DOHH2 (cell line): ENCODE measurements around the gene MAN1C1.
"Not testable (repeated sequence)": the region's sequence is repeated elsewhere in the genome, so short reads cannot be mapped to it uniquely, and the experiment has no call there.

Experiments
- H3F3A ChIP-seq: fragments of 200-600 bp; sonication (generic), shearing (Covaris generic); 2 replicates; pipeline ENCODE4 v1.6.0; 2016; ENCODE audit warnings: antibody characterized with exemption, mild to moderate bottlenecking; ENCODE audit not compliant: control insufficient read depth, insufficient read depth
- H3K27ac ChIP-seq: fragments of 200-600 bp; sonication (generic); 2 replicates; pipeline ENCODE4 v1.5.1; 2014; ENCODE audit warnings: low read depth, mild to moderate bottlenecking, low read length, moderate library complexity
- H3K27me3 ChIP-seq: fragments of 200-600 bp; sonication (generic); 2 replicates; pipeline ENCODE4 v1.6.1; 2014; ENCODE audit warnings: mild to moderate bottlenecking, low read length, mixed read lengths; ENCODE audit not compliant: control insufficient read depth
- H3K36me3 ChIP-seq: fragments of 200-600 bp; sonication (generic); 2 replicates; pipeline ENCODE4 v1.6.1; 2014; ENCODE audit warnings: mild to moderate bottlenecking, low read length, moderate library complexity, mixed read lengths; ENCODE audit not compliant: control insufficient read depth
- H3K4me1 ChIP-seq: fragments of 200-600 bp; sonication (generic); 2 replicates; pipeline ENCODE4 v1.6.1; 2014; ENCODE audit warnings: mild to moderate bottlenecking, low read length, mixed read lengths; ENCODE audit not compliant: control insufficient read depth
- H3K4me2 ChIP-seq: fragments of 200-600 bp; sonication (generic); 2 replicates; pipeline ENCODE4 v1.6.0; 2014; ENCODE audit warnings: mild to moderate bottlenecking, low read length, moderate library complexity
- H3K4me3 ChIP-seq: fragments of 200-600 bp; sonication (generic); 2 replicates; pipeline ENCODE4 v1.5.1; 2014; ENCODE audit warnings: mild to moderate bottlenecking, low read length, mixed read lengths
- H3K79me2 ChIP-seq: fragments of 200-600 bp; sonication (generic); 2 replicates; pipeline ENCODE4 v1.6.1; 2014; ENCODE audit warnings: mild to moderate bottlenecking, low read length, mixed read lengths; ENCODE audit not compliant: control insufficient read depth
- H3K9me2 ChIP-seq: fragments of 200-600 bp; sonication (generic); replicated peaks from 2 replicates; pipeline ENCODE4 v1.6.1; 2014; ENCODE audit warnings: mild to moderate bottlenecking, low read length, mixed read lengths; ENCODE audit not compliant: control insufficient read depth
- H3K9me3 ChIP-seq: fragments of 200-600 bp; sonication (generic); 2 replicates; pipeline ENCODE4 v1.6.1; 2014; ENCODE audit warnings: antibody characterized with exemption, low read length, mixed read lengths; ENCODE audit not compliant: control insufficient read depth, insufficient read depth
- H4K20me1 ChIP-seq: fragments of 200-600 bp; sonication (generic); 2 replicates; pipeline ENCODE4 v1.6.0; 2014; ENCODE audit warnings: low read depth, mild to moderate bottlenecking, antibody characterized with exemption, low read length, moderate library complexity; ENCODE audit not compliant: control insufficient read depth, insufficient read depth
- EZH2phosphoT487 ChIP-seq: fragments of 200-600 bp; sonication (generic); IDR thresholded peaks from 2 replicates; pipeline ENCODE4 v1.6.1; 2017; ENCODE audit warnings: borderline replicate concordance, mild to moderate bottlenecking, antibody characterized with exemption, low read length, moderate library complexity, mixed read lengths
- TF ChIP-seq, protein P1 (sequence below): fragments of 200-600 bp; sonication (generic); IDR thresholded peaks from one replicate; pipeline ENCODE4 v1.5.1; 2014; ENCODE audit warnings: antibody characterized with exemption, mild to moderate bottlenecking, low read depth, low read length; ENCODE audit not compliant: poor library complexity, severe bottlenecking

Gene MAN1C1

DNA sequence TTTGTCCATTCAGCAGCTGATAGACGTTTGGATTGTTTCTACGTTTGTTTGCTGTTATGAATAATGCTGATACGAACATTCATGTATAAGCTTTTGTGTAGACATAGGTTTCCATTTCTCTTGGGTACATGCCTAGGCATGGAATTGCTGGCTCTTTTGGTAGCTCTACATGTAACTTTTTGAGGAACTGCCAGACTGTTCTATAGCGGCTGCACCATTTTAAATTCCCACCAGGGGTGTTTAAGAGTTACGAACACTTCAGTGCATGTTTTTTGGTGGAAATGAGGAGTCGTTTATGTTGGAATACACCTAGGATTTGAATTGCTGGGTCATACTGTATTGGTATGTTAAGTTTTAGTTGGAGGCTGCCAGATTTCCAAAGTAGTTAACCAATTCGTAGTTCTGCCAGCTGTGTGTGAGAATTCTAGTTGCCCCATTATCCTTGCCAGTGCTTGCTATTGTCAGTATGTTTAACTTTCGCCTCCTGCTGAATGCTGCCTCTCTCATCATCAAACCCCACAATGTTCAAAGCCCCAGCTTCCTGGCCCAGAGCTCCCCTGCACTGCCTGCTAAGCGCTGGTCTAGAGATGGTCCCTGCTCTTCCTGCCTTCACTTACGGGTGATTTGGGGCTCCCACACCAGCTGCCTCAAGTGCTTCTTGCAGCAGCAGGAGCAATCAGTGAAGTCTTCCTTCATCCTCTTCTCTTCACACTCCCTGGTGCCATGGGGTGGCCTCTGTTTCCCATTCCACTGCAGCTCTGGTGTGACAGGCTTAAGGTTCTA is 81.0 kb downstream of the MAN1C1 start:
- H3K27me3 ChIP-seq = peaks cover 26% of the 10 kb centered on the region

DNA sequence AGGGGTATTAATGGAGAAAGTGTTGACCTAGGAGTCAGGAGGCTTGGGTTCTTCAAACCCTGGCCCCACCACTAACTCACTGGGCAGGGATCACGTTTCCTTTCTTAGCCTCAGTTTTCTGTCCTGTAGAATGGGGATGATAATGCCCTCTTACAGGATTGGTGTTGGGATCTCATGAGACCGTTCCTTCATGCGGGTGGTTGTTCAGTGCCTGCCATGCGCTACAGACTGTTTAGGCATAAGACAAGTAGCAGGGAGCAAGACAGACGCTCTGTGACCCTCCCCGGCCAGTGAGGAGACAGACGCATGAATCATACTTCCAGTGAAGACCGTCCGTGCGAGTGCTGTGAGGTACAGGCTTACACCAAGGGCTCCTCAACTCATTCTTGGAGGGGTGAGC is 81.7 kb downstream of the MAN1C1 start:
- TF ChIP-seq EZH2phosphoT487 = no peak
- TF ChIP-seq, protein P1, sequence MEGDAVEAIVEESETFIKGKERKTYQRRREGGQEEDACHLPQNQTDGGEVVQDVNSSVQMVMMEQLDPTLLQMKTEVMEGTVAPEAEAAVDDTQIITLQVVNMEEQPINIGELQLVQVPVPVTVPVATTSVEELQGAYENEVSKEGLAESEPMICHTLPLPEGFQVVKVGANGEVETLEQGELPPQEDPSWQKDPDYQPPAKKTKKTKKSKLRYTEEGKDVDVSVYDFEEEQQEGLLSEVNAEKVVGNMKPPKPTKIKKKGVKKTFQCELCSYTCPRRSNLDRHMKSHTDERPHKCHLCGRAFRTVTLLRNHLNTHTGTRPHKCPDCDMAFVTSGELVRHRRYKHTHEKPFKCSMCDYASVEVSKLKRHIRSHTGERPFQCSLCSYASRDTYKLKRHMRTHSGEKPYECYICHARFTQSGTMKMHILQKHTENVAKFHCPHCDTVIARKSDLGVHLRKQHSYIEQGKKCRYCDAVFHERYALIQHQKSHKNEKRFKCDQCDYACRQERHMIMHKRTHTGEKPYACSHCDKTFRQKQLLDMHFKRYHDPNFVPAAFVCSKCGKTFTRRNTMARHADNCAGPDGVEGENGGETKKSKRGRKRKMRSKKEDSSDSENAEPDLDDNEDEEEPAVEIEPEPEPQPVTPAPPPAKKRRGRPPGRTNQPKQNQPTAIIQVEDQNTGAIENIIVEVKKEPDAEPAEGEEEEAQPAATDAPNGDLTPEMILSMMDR = no peak
- no peaks in the 10 kb centered on the region for H3K4me1 ChIP-seq

More for the DNA sequence above, 81.0 kb downstream of the MAN1C1 start:
- no peak for TF ChIP-seq EZH2phosphoT487
- TF ChIP-seq, protein P1 = no peak
- Histone ChIP-seq H4K20me1 (no peaks in the 10 kb centered on the region), H3K4me1 (no peaks in the 10 kb centered on the region), H3K4me2 (no peak overlapping the region), H3K4me3 (no peak overlapping the region), H3K36me3 (no peaks in the 10 kb centered on the region), H3K79me2 (no peaks in the 10 kb centered on the region), H3K27ac (no peak overlapping the region), H3K9me3 (no peaks in the 10 kb centered on the region), H3F3A (no peaks in the 10 kb centered on the region), H3K9me2 (no peaks in the 10 kb centered on the region)

DNA sequence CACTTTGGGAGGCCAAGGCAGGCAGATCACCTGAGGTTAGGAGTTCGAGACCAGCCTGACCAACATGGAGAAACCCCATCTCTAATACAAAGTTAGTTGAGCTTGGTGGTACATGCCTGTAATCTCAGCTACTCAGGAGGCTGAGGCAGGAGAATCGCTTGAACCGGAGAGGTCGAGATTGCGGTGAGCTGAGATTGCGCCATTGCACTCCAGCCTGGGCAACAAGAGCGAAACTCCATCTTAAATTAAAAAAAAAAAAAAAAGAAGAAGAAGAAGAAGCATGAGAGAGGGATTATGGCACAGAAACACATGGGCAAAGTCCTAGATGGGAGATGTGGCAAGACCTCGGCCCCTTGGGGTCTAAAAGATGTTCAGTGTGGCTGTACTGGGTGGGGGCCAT is 82.5 kb downstream of the MAN1C1 start:
- not testable (repeated sequence) for H3F3A ChIP-seq, H4K20me1 ChIP-seq, H3K4me1 ChIP-seq, H3K27ac ChIP-seq, H3K9me3 ChIP-seq, H3K36me3 ChIP-seq, H3K9me2 ChIP-seq, H3K79me2 ChIP-seq, H3K4me3 ChIP-seq, H3K4me2 ChIP-seq
- H3K27me3 ChIP-seq = peaks cover 33% of the 10 kb centered on the region

More for the DNA sequence above, 81.7 kb downstream of the MAN1C1 start:
- H3K4me2 ChIP-seq = no peak overlapping the region
- no peaks in the 10 kb centered on the region for H4K20me1 ChIP-seq
- H3K36me3 ChIP-seq = no peaks in the 10 kb centered on the region
- peaks cover 27% of the 10 kb centered on the region for H3K27me3 ChIP-seq
- H3K9me2 ChIP-seq = no peaks in the 10 kb centered on the region
- H3F3A ChIP-seq = no peaks in the 10 kb centered on the region
- no peaks in the 10 kb centered on the region for H3K79me2 ChIP-seq
- no peak overlapping the region for H3K4me3 ChIP-seq
- no peaks in the 10 kb centered on the region for H3K9me3 ChIP-seq
- H3K27ac ChIP-seq = no peak overlapping the region

DNA sequence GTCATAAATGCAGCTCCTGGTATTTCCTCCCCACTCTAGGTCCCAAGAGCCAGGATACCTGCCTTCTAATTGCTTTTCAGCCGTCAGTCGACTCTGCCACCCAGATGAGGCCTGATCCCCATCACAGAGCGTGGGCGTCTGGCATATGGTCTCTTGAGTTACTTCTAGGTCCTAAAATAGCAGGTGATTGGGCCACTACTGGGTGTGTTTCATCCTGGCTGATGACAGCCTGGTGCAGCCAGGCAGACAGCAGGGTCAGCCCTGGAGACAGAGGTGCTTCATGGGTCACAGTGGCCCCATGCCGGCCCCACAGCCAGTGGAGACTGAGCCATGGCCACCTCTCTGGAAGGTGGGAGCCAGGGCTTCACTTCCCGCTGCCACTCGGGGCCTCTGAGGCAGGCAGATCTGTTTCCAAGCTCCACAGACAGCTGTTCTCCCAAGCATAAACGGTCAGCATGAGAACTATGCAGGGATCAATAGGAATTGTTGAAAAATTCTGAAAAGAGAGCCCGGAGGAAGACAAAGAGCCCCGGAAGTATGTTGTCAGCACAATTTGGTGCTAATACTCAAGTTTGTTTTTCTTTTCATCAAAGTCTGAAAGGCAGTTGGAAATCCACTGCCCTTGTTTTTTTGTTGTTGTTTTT is 83.0 kb downstream of the MAN1C1 start:
- no peaks in the 10 kb centered on the region for H3K9me2 ChIP-seq
- no peaks in the 10 kb centered on the region for H3K79me2 ChIP-seq
- H3K4me1 ChIP-seq = no peaks in the 10 kb centered on the region
- TF ChIP-seq EZH2phosphoT487 = no peak
- TF ChIP-seq, protein P1 = no peak
- no peak overlapping the region for H3K4me3 ChIP-seq
- H3K27me3 ChIP-seq = peaks cover 39% of the 10 kb centered on the region
- H3F3A ChIP-seq = no peaks in the 10 kb centered on the region
- H4K20me1 ChIP-seq = no peaks in the 10 kb centered on the region
- H3K4me2 ChIP-seq = no peak overlapping the region
- no peaks in the 10 kb centered on the region for H3K9me3 ChIP-seq
- H3K27ac ChIP-seq = no peak overlapping the region
- H3K36me3 ChIP-seq = no peaks in the 10 kb centered on the region
